Renal cortex interstitium (tissue), 11 donors: Measurements from ENCODE around the gene NOP56. TPM values are rescaled to one million over a fixed set of nuclear protein-coding genes. Genes with fewer than 3 reads are reported as not detected.

Experiments used
- DNase-seq, 11 donors: peaks; one replicate each; pipeline ENCODE4 v3.0.0-alpha.2; 2013; ENCODE audit warnings: low read depth in 9 of 11, low spot score in 4 of 11; ENCODE audit errors: extremely low read depth in 1 of 11
- polyA plus RNA-seq, 3 donors: library from polyadenylated mRNA; unstranded; fragments of 120-200 nt; gene quantifications; one replicate each; pipeline ENCODE4 v1.2.1, GENCODE V29; 2013; ENCODE audit not compliant: insufficient read length in 3 of 3

NOP56 gene
- polyA plus RNA-seq, 3 donors = 227 to 269 (median 257) TPM

DNA sequence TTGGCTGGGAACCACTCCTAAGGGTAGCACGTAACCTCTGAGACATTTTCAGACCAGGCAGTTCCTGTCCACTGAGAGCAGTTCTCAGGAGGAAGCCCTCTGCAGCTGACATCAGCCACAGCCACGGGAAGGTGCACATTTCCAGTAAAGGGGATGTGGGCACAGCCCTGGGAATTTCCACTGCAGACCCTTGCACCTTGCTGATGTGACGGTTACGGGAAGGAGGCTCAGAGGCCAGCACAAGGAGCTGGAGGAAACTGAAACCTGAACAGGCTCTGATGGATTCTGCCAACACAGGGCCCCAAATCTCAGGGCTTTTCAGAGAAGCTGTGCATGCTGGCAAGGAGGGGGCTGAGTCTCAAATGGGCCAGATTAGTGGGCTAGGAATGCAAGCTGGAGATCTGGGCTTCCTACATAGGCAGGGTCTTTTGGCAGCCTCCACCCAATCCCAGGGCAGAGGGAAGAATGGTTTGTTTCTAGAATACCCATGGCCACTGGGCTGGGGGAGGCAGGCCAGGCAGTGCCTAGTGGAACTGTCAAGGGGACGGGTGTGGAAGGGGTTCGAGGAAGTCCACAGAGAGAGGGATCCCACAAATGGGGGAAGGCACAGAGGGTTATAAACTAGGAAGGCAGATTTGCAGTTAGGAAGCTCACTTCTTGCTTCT, 54.4 kb downstream of the NOP56 start:
- no peak for DNase-seq

DNA sequence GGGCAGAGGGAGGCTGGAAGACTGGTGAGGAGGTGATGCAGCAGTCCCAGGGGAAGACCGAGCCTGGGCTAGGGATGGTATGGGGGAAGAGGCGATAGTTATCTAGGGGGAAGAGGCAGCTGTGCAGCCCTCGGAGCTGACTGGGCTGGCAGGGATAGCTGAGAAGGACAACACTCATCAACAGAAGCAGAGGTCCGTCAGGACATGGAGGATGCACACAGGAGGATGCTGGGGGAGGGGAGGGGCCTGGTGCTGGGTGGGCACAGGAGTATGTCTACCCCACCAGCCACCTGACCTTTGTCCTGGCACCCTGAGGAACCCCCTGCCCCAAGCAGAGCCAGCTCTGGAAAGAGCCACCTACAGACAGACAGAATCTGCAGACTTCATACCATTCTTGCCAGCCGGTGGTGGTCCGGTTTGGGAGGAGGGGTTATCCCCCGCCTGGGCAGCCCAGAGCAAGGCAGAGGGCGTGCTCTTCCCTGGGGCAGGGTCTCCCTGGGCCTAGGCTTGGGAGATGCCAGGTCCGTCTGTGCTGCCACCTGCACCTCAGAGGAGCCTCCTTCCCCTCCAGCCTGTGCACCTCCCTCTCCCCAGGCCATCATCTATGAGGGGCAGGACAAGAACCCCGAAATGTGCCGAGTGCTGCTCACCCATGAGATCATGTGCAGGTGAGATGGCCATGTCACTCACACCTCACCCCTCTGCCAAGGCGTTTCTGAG, 55.1 kb downstream of the NOP56 start:
- DNase-seq = no peak

Other genes with a start within 250 kb of the NOP56 start
- gene SNRPB, start 181.8 kb upstream of the NOP56 start, polyA plus RNA-seq = 100 to 1,000 TPM; 140 to 186 (median 145) TPM
- gene ZNF343, start 143.7 kb upstream of the NOP56 start, polyA plus RNA-seq = 10 to 100 TPM; 14.0 to 17.5 (median 16.0) TPM
- under 1 TPM; 0.20 to 0.38 (median 0.32) TPM for gene TMC2, start 116.1 kb upstream of the NOP56 start, polyA plus RNA-seq
- 100 to 1,000 TPM; 127 to 135 (median 132) TPM for gene IDH3B, start 11.6 kb downstream of the NOP56 start, polyA plus RNA-seq
- gene EBF4, start 40.1 kb downstream of the NOP56 start, polyA plus RNA-seq = 10 to 100 TPM; 24.6 to 45.7 (median 31.8) TPM
- 100 to 1,000 TPM; 206 to 281 (median 225) TPM for gene CPXM1, start 148.0 kb downstream of the NOP56 start, polyA plus RNA-seq
- gene C20orf141, start 162.4 kb downstream of the NOP56 start, polyA plus RNA-seq = not detected
- gene TMEM239, start 163.7 kb downstream of the NOP56 start, polyA plus RNA-seq = under 1 TPM in 2 of 3 donors, not detected in 1; 0.07 to 0.08 TPM
- 10 to 100 TPM; 58.9 to 92.0 (median 74.6) TPM for gene PCED1A, start 188.0 kb downstream of the NOP56 start, polyA plus RNA-seq
- gene VPS16, start 188.1 kb downstream of the NOP56 start, polyA plus RNA-seq = 10 to 100 TPM; 35.0 to 43.5 (median 39.6) TPM
- 100 to 1,000 TPM in 1 of 3 donors, 10 to 100 TPM in 2; 89.1 to 108 (median 97.5) TPM for gene PTPRA, start 220.8 kb downstream of the NOP56 start, polyA plus RNA-seq